A673 (cell line): ENCODE data around the gene ZNF580. TPM values are rescaled to one million over a fixed set of nuclear protein-coding genes. Genes with fewer than 3 reads are reported as not detected.

Experiments
- BruUV-seq: library from RNA; stranded (reverse); fragments of 400-500 nt; replicated peaks from 2 replicates; lab custom pipeline; 2021; lab: Mats Ljungman, UMichigan
- CTCF ChIA-PET: fragments of 300-600 bp; sonication (Branson Sonifier 250); formaldehyde crosslinking; loops from one replicate; lab custom pipeline; 2022; ENCODE audit warnings: antibody characterized with exemption; lab: Charles Lee
- POLR2A ChIA-PET: fragments of 300-600 bp; sonication (Branson Sonifier 250); formaldehyde crosslinking; loops from one replicate; lab custom pipeline; 2022; ENCODE audit warnings: antibody characterized with exemption; ENCODE audit not compliant: low non-redundant PET; lab: Charles Lee
- DNase-seq: peaks from one replicate; pipeline ENCODE4 v3.0.0-alpha.2; 2015; ENCODE audit warnings: low spot score
- H3K27ac ChIP-seq: fragments of 200-600 bp; sonication (generic); 2 replicates; pipeline ENCODE4 v1.5.1; 2016; ENCODE audit warnings: mixed run types, low read depth, mild to moderate bottlenecking, mixed read lengths, antibody characterized with exemption, low read length; ENCODE audit not compliant: poor library complexity, severe bottlenecking
- H3K27me3 ChIP-seq: fragments of 200-600 bp; sonication (generic); replicated peaks from 2 replicates; pipeline ENCODE4 v1.6.1; 2017; ENCODE audit warnings: mixed run types, low read depth, mild to moderate bottlenecking, mixed read lengths, antibody characterized with exemption, low read length; ENCODE audit not compliant: insufficient read depth, poor library complexity
- H3K36me3 ChIP-seq: fragments of 200-600 bp; sonication (generic); 2 replicates; pipeline ENCODE4 v1.6.1; 2016; ENCODE audit warnings: mixed run types, mild to moderate bottlenecking, mixed read lengths, antibody characterized with exemption, low read length; ENCODE audit not compliant: insufficient read depth, poor library complexity, severe bottlenecking
- H3K4me1 ChIP-seq: fragments of 200-600 bp; sonication (generic); 2 replicates; pipeline ENCODE4 v1.6.1; 2017; ENCODE audit warnings: mixed run types, mild to moderate bottlenecking, mixed read lengths, antibody characterized with exemption, low read length; ENCODE audit not compliant: insufficient read depth, poor library complexity, severe bottlenecking
- H3K4me3 ChIP-seq: fragments of 200-600 bp; sonication (generic); 2 replicates; pipeline ENCODE4 v1.5.1; 2016; ENCODE audit warnings: low read depth, mixed run types, mild to moderate bottlenecking, mixed read lengths, low read length; ENCODE audit not compliant: poor library complexity, severe bottlenecking
- H3K9me3 ChIP-seq: fragments of 200-600 bp; sonication (generic); 2 replicates; pipeline ENCODE4 v1.6.1; 2016; ENCODE audit warnings: mixed run types, low read depth, mild to moderate bottlenecking, mixed read lengths, antibody characterized with exemption, low read length; ENCODE audit not compliant: poor library complexity, severe bottlenecking
- EZH2 ChIP-seq: fragments of 200-600 bp; sonication (generic); IDR thresholded peaks from 2 replicates; pipeline ENCODE4 v1.6.1; 2017; ENCODE audit warnings: borderline replicate concordance, low read depth, mild to moderate bottlenecking, mixed read lengths, antibody characterized with exemption, low read length; ENCODE audit not compliant: poor library complexity, severe bottlenecking
- intact Hi-C: fragments of 100-400 bp; cut with micrococcal nuclease; formaldehyde crosslinking; loops from one replicate; pipeline ENCODE4 v1.10.0; 2022; ENCODE audit not compliant: unreplicated experiment
- total RNA-seq: library from RNA; stranded (reverse); gene quantifications from 2 replicates; pipeline ENCODE4 v1.2.3, GENCODE V29; 2021
- TF ChIP-seq, protein P1 (sequence below): fragments of 300-800, 200-600 bp; sonication (generic); conservative IDR thresholded peaks from 2 replicates; pipeline ENCODE4 v1.5.1; 2017; ENCODE audit warnings: low read depth, mild to moderate bottlenecking, antibody characterized with exemption, low read length, moderate library complexity, mixed read lengths

ZNF580 gene
- total RNA-seq, 1 experiment from 2014 or later: 49.1 TPM

- intact Hi-C loops: loop anchor here (10.0 kb wide), 1 partner anchor 639 kb away; the partner anchor contains the start of gene ZSCAN5A
- BruUV-seq: no TSS peak
- H3K4me1 ChIP-seq: peaks cover 44% of the 10 kb centered on the region
- no peaks in the 10 kb centered on the region for H3K9me3 ChIP-seq
- peak overlapping the region; percentile 94 for H3K4me3 ChIP-seq
- ChIA-PET CTCF (no interaction called here), POLR2A (no interaction called here)
- H3K36me3 ChIP-seq: peaks cover 36% of the 10 kb centered on the region
- DNase-seq: no peak
- TF ChIP-seq EZH2: no peak
- TF ChIP-seq, protein P1, sequence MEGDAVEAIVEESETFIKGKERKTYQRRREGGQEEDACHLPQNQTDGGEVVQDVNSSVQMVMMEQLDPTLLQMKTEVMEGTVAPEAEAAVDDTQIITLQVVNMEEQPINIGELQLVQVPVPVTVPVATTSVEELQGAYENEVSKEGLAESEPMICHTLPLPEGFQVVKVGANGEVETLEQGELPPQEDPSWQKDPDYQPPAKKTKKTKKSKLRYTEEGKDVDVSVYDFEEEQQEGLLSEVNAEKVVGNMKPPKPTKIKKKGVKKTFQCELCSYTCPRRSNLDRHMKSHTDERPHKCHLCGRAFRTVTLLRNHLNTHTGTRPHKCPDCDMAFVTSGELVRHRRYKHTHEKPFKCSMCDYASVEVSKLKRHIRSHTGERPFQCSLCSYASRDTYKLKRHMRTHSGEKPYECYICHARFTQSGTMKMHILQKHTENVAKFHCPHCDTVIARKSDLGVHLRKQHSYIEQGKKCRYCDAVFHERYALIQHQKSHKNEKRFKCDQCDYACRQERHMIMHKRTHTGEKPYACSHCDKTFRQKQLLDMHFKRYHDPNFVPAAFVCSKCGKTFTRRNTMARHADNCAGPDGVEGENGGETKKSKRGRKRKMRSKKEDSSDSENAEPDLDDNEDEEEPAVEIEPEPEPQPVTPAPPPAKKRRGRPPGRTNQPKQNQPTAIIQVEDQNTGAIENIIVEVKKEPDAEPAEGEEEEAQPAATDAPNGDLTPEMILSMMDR: no peak
- H3K27me3 ChIP-seq: no peaks in the 10 kb centered on the region
- peak overlapping the region; percentile 92 for H3K27ac ChIP-seq
These were observed 35.0 kb downstream of the ZNF580 start for GRCh38 chr19:55675661-55676354.

DNA sequence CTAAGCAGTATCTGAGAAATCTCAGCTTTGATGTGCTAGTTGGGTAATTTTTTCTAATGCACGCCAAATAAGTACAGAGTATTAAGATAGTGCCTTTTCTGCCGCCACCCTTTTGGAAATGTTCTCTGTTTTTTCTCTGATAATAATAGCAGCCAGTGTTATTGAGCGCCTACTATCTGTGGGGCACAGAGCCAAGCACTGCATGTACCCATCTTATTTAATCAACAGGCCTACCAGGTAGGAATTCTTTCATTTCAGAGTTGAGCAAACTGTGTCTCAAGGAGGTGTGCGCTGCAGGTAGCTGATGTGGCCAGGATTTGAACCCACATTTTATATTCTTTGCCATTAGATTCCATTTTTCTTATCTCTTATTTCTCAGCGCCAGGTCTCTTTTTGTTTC is 35.6 kb downstream of the ZNF580 start:
- Histone ChIP-seq H3K4me3 (peak overlapping the region; percentile 94), H3K4me1 (peaks cover 38% of the 10 kb centered on the region), H3K27me3 (no peaks in the 10 kb centered on the region), H3K27ac (peak overlapping the region; percentile 92), H3K9me3 (no peaks in the 10 kb centered on the region), H3K36me3 (peaks cover 40% of the 10 kb centered on the region)
- no peak for TF ChIP-seq EZH2
- TF ChIP-seq, protein P1: no peak
- intact Hi-C loops: loop anchor here (10.0 kb wide), 1 partner anchor 638 kb away; the partner anchor contains the start of gene ZSCAN5A
- ChIA-PET POLR2A (no interaction called here), CTCF (no interaction called here)
- BruUV-seq: TSS peak; percentile 46
- DNase-seq: no peak

DNA sequence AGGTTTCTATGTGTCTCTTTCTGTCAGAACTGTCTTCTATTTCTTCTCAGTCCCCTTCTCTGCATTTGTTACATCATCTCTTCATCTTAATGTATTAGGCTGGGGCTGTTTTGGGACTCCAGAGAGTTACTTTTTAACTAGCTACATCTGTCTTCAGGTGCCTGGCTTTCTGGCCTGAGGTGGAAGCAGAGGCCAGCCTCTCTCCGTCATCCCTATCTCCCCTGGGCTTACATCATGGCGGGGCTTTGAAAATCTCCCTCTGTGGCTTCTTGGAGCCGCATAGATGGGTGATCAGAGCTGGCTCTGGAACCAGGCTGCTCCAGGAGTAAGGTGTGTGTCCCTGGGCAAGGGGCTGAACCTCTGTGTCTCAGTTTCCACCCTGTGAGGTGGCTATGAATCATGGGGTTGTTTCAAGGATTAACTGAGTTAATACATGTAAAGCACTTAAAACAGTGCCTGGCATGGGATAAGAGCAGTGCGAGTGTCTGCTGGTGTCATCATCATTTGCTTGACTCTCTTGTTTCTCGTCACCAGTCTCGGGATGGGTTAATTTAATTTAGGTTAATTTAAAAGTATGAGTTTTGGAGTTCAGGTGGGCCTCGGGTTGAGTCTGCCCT is 36.2 kb downstream of the ZNF580 start:
- POLR2A ChIA-PET: no interaction called here
- H3K9me3 ChIP-seq: no peaks in the 10 kb centered on the region
- peaks cover 32% of the 10 kb centered on the region for H3K4me1 ChIP-seq
- peaks cover 42% of the 10 kb centered on the region for H3K36me3 ChIP-seq
- TF ChIP-seq EZH2: no peak
- TF ChIP-seq, protein P1: no peak
- no peak for DNase-seq
- no peak overlapping the region for H3K27ac ChIP-seq
- peak overlapping the region; percentile 94 for H3K4me3 ChIP-seq
- intact Hi-C loops: loop anchor here (10.0 kb wide), 1 partner anchor 638 kb away; the partner anchor contains the start of gene ZSCAN5A
- H3K27me3 ChIP-seq: no peaks in the 10 kb centered on the region
- BruUV-seq: no TSS peak
- CTCF ChIA-PET: no interaction called here
